ENCODE measurements around the gene PLXNA2.

DNA sequence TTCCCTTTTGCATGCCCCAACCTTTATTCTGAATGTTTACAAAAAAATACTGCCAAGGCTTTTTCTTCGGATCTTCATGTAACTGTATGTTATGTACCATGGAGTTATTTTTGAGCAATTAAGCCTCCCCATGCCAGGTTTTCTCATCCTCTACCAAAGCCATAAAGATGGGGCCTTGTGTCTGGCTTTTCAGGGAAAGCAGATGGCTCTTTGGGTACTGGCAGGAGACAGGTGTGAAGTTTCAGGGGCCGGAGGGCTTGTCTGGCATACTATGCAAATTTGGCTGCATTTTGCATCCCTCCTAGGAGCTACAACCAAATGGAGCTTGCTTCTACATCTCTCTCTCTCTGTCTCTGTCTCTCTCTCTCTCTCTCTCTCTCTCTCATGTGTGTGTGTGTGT, 28.1 kb upstream of the PLXNA2 start:
- TF ChIP-seq GATA3 (IDR thresholded peaks at IDR 0.05; ENCODE audit: low read depth, low read length) (no peak), GATA2 (IDR thresholded peaks at IDR 0.05; ENCODE audit: low read depth, low read length) (no peak)
